VCaP (cell line): ENCODE results near the gene ACOX1.

Source experiments
- H3K27ac ChIP-seq: fragments of 450-650 bp; 2 replicates; pipeline ENCODE4 v1.5.1; 2017
- CTCF ChIP-seq: fragments of 450-650 bp; conservative IDR thresholded peaks from 2 replicates; pipeline ENCODE4 v1.5.1; 2017; ENCODE audit warnings: mild to moderate bottlenecking, moderate library complexity

ACOX1 gene

GRCh38 chr17:76008208-76008607 is 29.2 kb upstream of the ACOX1 start:
- no peak for TF ChIP-seq CTCF
- no peak overlapping the region for H3K27ac ChIP-seq

- no peak overlapping the region for H3K27ac ChIP-seq
- no peak for TF ChIP-seq CTCF
These were observed 28.8 kb upstream of the ACOX1 start for GRCh38 chr17:76007850-76008165.

- H3K27ac ChIP-seq, result no peak overlapping the region
- no peak for TF ChIP-seq CTCF
These were observed 28.3 kb upstream of the ACOX1 start for GRCh38 chr17:76007131-76007849.

GRCh38 chr17:76005263-76006149 is 26.5 kb upstream of the ACOX1 start:
- H3K27ac ChIP-seq, result no peak overlapping the region
- TF ChIP-seq CTCF, result peak; percentile 83

- no peak overlapping the region for H3K27ac ChIP-seq
- no peak for TF ChIP-seq CTCF
These were observed 25.8 kb upstream of the ACOX1 start for GRCh38 chr17:76004750-76005262.

GRCh38 chr17:76003915-76004314 is 24.9 kb upstream of the ACOX1 start:
- H3K27ac ChIP-seq, result 0 out of 2 replicates have a peak overlapping the region, but pooled peaks have one; percentile 14
- no peak for TF ChIP-seq CTCF

- no peak overlapping the region for H3K27ac ChIP-seq
- TF ChIP-seq CTCF, result no peak
These were observed 23.1 kb upstream of the ACOX1 start for GRCh38 chr17:76002100-76002499.
